ENCODE measurements around the gene COL16A1.

DNA sequence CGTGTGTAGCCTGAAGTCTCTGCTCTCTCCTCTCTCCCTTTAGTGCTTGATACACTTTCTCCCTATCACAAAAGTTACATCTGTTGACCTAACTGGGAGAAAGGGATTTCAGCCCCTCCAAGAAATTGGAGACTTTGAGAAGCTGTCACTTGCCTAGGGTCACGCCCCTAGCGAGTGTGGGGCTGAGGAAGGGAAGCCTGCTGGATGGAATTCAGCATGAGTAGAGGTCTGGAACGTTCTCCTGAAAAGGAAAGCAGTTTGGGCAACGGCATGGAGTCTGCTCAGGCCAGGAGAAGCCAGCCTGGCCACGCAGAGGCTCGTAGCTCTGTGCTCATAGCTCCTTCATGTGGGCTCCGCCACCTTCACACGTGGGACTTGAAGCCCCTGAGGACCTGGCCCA is 22.4 kb downstream of the COL16A1 start:
- TF ChIP-seq, protein P1, sequence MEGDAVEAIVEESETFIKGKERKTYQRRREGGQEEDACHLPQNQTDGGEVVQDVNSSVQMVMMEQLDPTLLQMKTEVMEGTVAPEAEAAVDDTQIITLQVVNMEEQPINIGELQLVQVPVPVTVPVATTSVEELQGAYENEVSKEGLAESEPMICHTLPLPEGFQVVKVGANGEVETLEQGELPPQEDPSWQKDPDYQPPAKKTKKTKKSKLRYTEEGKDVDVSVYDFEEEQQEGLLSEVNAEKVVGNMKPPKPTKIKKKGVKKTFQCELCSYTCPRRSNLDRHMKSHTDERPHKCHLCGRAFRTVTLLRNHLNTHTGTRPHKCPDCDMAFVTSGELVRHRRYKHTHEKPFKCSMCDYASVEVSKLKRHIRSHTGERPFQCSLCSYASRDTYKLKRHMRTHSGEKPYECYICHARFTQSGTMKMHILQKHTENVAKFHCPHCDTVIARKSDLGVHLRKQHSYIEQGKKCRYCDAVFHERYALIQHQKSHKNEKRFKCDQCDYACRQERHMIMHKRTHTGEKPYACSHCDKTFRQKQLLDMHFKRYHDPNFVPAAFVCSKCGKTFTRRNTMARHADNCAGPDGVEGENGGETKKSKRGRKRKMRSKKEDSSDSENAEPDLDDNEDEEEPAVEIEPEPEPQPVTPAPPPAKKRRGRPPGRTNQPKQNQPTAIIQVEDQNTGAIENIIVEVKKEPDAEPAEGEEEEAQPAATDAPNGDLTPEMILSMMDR (conservative IDR thresholded peaks at IDR 0.05; ENCODE audit: low read depth, low read length), result no peak
- TF ChIP-seq POLR2A (IDR thresholded peaks at IDR 0.05; ENCODE audit: low read depth, low read length) (no peak), MAZ (IDR thresholded peaks at IDR 0.05; ENCODE audit: borderline replicate concordance, low read depth, low read length) (no peak), FOS (IDR thresholded peaks at IDR 0.05; ENCODE audit: low read depth, low read length) (no peak), CEBPB (IDR thresholded peaks at IDR 0.05; ENCODE audit: low read depth, low read length) (no peak), SMC3 (IDR thresholded peaks at IDR 0.05; ENCODE audit: low read depth, low read length) (no peak), RAD21 (IDR thresholded peaks at IDR 0.05; ENCODE audit: low read length) (no peak), MAFK (IDR thresholded peaks at IDR 0.05; ENCODE audit: low read depth, low read length) (no peak), RFX5 (IDR thresholded peaks at IDR 0.05; ENCODE audit: low read depth, low read length) (no peak), RCOR1 (IDR thresholded peaks at IDR 0.05; ENCODE audit: insufficient replicate concordance, low read length) (no peak), BHLHE40 (IDR thresholded peaks at IDR 0.05; ENCODE audit: low read depth, low read length) (no peak)
- TF ChIP-seq, protein P2, sequence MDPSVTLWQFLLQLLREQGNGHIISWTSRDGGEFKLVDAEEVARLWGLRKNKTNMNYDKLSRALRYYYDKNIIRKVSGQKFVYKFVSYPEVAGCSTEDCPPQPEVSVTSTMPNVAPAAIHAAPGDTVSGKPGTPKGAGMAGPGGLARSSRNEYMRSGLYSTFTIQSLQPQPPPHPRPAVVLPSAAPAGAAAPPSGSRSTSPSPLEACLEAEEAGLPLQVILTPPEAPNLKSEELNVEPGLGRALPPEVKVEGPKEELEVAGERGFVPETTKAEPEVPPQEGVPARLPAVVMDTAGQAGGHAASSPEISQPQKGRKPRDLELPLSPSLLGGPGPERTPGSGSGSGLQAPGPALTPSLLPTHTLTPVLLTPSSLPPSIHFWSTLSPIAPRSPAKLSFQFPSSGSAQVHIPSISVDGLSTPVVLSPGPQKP (IDR thresholded peaks at IDR 0.05; ENCODE audit: borderline replicate concordance, low read depth, low read length), result no peak
- TF ChIP-seq, protein P3, sequence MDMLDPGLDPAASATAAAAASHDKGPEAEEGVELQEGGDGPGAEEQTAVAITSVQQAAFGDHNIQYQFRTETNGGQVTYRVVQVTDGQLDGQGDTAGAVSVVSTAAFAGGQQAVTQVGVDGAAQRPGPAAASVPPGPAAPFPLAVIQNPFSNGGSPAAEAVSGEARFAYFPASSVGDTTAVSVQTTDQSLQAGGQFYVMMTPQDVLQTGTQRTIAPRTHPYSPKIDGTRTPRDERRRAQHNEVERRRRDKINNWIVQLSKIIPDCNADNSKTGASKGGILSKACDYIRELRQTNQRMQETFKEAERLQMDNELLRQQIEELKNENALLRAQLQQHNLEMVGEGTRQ (IDR thresholded peaks at IDR 0.05; ENCODE audit: low read depth, low read length), result no peak

Measured in IMR-90 (cell line).